ENCODE data around the gene ADAM12.

Gene ADAM12

GRCh38 chr10:126170776-126171175 lies 217.5 kb downstream of the ADAM12 start:
- DNase-seq: no peak

GRCh38 chr10:126170371-126170770 lies 217.9 kb downstream of the ADAM12 start:
- DNase-seq: no peak

GRCh38 chr10:126169899-126170298 lies 218.4 kb downstream of the ADAM12 start:
- no peak for DNase-seq

GRCh38 chr10:126166797-126167196 lies 221.5 kb downstream of the ADAM12 start:
- DNase-seq: no peak

GRCh38 chr10:126165874-126166273 lies 222.4 kb downstream of the ADAM12 start:
- DNase-seq: no peak

GRCh38 chr10:126163506-126163905 lies 224.8 kb downstream of the ADAM12 start:
- DNase-seq: no peak

GRCh38 chr10:126161691-126162090 lies 226.6 kb downstream of the ADAM12 start:
- DNase-seq: no peak

- no peak for DNase-seq
Measured at GRCh38 chr10:126160971-126161630, 227.2 kb downstream of the ADAM12 start.

- no peak for DNase-seq
Measured at GRCh38 chr10:126160571-126160970, 227.7 kb downstream of the ADAM12 start.

GRCh38 chr10:126158133-126158892 lies 230.0 kb downstream of the ADAM12 start:
- no peak for DNase-seq

- DNase-seq: no peak
Measured at GRCh38 chr10:126157189-126157588, 231.1 kb downstream of the ADAM12 start.

GRCh38 chr10:126156503-126156902 lies 231.8 kb downstream of the ADAM12 start:
- DNase-seq: no peak

GRCh38 chr10:126156012-126156411 lies 232.3 kb downstream of the ADAM12 start:
- no peak for DNase-seq

- DNase-seq: no peak
Measured at GRCh38 chr10:126155528-126155927, 232.7 kb downstream of the ADAM12 start.

GRCh38 chr10:126153711-126154628 lies 234.3 kb downstream of the ADAM12 start:
- no peak for DNase-seq

- no peak for DNase-seq
Measured at GRCh38 chr10:126147866-126148587, 240.2 kb downstream of the ADAM12 start.

GRCh38 chr10:126146771-126147170 lies 241.5 kb downstream of the ADAM12 start:
- DNase-seq: no peak

GRCh38 chr10:126143117-126143516 lies 245.2 kb downstream of the ADAM12 start:
- DNase-seq: no peak

- no peak for DNase-seq
Measured at GRCh38 chr10:126140746-126141273, 247.5 kb downstream of the ADAM12 start.

GRCh38 chr10:126137562-126138221 lies 250.6 kb downstream of the ADAM12 start:
- DNase-seq: no peak

GRCh38 chr10:126135941-126136595 lies 252.2 kb downstream of the ADAM12 start:
- no peak for DNase-seq
